GM18508 (cell line): ENCODE data around the gene C7orf57.
"Not testable (repeated sequence)": the region's sequence is repeated elsewhere in the genome, so short reads cannot be mapped to it uniquely, and the experiment has no call there.

Source experiments
- ATAC-seq: cut with Tn5 transposase; IDR thresholded peaks from one replicate; pipeline ENCODE4 v1.9.1; 2021; ENCODE audit warnings: moderate number of reproducible peaks; ENCODE audit not compliant: insufficient read depth, unreplicated experiment

The C7orf57 gene

DNA sequence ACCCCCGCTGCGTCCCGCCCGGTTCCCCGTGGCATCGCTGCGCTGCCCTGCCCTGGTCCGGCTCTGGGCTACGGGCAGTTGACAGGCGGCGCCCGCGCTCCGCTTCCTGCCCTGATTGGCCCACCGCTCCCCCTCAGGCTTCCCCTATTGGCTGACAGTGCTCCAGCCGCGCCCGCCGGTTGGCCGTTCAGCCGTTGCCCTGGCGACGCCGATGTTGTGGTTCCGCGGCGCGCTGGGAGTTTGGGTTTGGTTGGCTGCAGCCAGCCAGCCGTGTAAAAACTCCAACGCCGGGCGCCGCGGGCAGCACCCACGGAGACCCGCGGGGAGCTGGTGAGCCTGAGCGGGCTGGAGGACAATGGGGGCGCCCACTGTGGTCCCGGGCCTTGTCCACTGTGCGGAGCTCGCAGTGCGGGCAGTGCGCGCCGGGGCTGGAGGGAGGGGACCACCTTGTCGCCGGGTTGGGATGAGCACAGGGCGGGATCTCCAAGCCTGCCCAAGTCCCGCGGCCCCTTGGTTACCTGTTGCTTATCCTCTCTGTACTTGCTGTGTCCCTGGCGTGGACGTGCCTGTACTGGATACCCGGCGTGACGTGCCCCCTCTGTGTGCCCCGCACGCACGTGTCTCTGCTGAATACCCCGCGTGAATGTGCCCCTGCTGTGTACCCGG lies at the start of gene C7orf57:
C7orf57 (plus strand) TSS at position 243 of the 666 bp plus-strand sequence. CDS start 766 bp downstream, outside the sequence.
- peak; percentile 84 for ATAC-seq

DNA sequence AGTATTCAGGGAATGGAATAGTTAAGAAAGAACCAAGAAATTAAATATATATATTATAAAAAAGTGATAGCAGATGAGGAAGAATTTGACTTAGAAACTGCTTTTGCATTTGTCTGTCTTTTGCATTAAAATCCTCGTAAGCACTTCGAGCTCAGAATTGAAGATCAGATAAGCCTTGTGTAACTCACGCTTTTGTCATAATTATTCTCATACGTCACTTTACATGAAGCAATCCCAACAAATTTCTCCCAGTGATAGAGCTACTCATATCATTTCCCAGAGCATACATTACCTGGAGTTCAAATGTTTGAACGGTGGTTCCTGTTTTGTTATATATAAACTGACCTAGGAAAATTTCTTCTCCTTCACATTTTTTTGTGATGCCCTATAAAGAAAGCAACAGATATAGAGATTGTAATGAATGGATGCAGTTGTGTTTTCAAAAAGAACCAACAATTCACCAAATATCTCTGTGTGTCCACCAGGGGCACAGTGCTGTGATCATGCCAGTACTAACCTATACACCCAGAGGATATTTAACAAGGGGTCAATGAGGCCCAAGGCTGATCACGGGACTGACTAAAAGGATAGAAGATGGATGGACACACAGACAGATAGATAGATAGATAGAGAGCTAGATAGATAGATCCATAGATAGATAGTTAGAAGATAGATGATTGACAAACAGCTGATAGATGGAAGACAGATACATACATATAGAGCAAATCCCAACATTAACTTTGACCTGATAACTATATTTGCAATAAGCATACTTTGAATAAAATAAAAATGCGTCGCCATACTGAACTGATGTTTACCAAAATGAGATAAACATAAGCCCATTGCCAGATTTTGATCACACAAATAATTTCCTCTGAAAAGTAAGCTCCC lies 46.6 kb upstream of the C7orf57 start:
- no peak for ATAC-seq

DNA sequence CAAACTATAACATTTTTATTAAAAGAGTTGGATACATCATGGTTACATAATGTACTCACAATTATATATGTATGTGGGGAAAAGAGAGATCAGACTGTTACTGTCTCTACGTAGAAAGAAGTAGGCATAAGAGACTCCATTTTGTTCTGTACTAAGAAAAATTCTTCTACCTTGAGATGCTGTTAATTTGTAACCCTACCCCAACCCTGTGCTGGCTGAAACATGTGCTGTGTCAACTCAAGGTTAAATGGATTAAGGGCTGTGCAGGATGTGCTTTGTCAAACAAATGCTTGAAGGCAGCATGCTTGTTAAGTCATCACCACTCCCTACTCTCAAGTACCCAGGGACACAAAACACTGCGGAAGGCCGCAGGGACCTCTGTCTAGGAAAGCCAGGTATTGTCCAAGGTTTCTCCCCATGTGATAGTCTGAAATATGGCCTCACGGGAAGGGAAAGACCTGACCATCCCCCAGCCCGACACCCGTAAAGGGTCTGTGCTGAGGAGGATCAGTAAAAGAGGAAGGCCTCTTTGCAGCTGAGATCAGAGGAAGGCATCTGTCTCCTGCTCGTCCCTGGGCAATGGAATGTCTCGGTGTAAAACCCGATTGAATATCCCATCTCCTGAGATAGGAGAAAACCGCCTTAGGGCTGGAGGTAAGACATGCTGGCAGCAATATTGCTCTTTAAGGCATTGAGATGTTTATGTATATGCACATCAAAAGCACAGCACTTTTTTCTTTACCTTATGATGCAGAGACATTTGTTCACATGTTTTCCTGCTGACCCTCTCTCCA lies 45.5 kb upstream of the C7orf57 start:
- ATAC-seq = not testable (repeated sequence)

DNA sequence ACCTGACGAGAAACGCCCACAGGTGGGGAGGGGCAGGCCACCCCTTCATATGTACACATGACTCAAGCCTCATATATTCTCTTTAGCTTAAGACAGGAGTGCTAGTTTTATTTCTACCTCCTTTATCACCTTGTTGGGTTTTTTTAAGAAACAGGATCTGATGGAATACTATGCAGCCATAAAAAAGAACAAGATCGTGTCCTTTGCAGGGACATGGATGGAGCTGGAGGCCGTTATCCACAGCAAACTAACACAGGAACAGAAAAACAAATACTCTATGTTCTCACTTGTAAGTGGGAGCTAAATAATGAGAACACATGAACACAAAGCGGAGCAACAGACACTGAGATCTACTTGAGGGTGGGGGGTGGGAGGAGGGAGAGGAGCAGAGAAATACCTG lies 44.8 kb upstream of the C7orf57 start:
- no peak for ATAC-seq

DNA sequence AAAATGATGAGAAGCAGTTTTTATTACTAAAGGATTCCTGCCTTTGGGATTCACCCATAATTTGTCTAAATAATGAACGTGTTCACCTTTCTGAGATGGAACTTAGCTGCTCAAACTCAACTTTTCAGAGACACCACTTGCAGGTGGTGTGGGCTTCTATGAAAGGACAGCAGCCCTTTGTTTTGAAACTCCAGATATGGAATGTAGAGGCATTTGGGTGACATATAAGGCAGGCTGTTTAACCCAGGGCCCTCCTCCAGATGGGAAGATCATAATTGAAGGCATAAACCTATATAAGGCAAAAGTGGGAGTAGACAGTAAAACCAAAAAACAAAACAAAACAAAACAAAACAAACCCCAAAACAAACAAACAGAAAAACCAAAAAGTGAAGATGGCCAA lies 44.1 kb upstream of the C7orf57 start:
- no peak for ATAC-seq

DNA sequence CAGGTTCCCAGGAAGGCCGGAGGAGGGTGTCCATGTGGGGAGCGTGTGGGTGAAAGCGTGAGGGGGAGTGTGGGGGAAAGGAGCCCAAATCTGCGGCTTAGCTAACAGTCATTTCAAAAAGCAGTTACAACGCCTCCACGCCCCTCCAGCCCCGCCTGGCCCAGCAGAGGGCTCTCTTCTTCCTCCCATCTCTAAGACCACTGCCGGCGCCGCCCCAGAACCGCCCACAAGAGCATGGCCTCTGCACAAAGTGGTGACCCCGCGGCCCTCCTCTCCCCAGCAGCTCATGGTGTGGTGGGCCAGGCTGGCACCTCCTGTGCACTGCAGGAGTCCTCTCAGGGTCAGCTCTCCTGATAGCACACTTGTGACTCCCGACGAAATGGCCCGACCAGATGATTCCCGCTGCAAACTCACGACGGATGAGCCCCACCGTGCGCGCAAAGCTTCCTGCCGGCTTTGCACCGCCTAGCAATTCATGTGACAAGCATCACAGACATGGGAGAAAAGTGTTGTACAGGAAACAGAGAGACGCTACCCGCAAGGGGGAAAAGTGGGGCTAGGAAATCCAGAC lies 43.5 kb upstream of the C7orf57 start:
- peak; percentile 96 for ATAC-seq

DNA sequence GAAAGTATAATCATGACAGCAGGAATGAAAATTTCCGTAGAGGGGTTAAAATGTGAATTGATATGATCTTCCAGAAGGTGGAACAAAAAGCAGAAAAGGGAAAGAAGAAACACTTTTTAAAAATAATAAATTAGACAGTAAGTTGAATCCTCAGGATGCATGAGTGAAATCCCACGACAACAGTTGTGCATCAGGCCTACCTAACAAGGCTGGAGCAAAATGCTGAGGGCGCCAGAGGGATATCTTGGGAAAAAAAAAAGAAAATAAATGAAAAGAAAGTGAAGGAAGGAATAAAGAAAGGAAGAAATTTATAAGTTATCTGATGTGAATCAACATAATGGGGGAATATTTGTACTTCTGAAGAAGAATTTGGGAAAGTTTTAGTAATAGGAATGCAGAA lies 42.9 kb upstream of the C7orf57 start:
- ATAC-seq = no peak

DNA sequence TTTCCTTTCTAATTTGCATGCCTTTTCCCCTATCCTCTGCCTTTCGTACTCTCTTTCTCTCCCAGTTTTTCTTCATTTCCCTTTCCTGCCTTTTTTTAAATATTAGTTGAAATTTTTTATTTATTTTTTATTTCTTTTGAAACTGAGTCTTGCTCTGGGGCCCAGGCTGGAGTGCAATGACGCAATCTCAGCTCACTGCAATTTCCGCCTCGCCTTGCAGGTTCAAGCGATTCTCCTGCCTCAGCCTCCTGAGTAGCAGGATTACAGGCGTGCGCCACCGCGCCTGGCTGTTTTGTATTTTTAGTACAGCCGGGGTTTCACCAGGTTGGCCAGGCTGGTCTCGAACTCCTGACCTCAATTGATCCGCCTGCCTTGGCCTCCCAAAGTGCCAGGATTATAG lies 35.9 kb upstream of the C7orf57 start:
- ATAC-seq = no peak

DNA sequence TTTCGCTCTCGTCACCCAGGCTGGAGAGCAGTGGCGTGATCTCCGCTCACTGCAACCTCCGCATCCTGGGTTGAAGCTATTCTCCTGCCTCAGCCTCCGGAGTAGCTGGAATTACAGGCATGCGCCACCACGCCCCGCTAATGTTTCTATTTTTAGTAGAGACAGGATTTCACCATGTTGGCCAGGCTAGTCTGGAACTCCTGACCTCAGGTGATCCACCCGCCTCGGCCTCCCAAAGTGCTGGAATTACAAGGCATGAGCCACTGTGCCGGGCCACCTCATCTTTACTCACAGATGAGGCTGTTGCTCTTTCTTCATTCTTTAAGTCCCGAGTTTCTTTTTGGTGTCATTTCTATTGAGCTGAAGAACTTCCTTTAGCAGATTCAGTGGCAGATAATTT lies 35.2 kb upstream of the C7orf57 start:
- ATAC-seq = not testable (repeated sequence)

DNA sequence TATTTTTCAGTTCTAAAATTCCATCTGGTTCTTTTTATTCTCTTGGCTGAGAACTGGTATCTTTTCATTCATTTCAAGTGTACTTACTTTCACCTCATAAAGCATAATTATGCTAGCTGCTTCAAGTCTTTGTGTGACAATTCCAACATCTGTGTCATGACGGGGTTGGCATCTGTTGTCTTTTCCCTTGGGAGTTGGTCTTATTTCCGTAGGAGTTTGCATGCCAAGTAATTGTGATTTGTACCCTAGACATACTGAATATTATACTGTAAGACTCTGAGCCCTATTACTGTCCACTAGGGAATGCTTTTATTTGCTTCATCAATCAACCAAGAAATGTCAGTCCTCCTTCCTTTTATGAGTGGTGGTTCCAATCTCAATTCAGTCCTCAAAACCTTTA lies 31.3 kb upstream of the C7orf57 start:
- ATAC-seq = no peak

DNA sequence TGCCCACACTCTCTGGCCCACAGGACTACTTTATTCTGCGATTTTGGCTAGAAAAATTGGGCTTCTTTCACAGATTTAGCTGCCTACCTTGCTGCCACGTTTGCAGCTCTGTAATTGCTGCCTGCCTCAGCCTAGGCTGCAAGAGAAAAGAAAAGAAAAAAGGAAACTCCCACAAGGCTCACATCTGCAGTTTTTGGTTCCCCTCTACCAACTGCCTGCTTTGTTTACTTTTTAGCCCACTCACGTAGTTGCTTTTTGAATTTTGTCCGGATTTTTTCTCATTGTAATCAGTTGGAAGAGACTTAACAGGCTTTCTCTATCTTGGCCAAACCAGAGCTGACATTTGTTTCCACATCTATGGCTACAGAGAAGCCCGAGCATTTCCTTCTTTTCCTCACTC lies 30.7 kb upstream of the C7orf57 start:
- no peak for ATAC-seq

DNA sequence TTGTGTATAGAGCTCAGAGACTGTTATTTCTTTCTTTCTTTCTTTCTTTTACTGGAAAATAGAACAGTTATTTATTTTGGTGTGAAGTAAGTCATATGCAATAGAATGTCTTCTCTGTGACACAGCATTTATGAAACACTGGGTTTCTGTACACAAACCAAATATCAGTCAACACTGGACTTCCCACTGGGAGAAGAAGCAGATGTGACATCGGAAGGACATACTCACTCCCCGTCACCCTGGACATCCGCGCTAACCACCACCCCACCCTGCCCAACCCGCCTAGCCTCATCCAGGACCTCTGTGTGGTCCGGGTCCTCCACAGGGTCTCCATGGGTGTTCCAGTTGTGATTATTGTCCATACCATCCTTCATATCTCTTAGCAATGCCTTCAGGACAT lies 28.5 kb upstream of the C7orf57 start:
- ATAC-seq = no peak

DNA sequence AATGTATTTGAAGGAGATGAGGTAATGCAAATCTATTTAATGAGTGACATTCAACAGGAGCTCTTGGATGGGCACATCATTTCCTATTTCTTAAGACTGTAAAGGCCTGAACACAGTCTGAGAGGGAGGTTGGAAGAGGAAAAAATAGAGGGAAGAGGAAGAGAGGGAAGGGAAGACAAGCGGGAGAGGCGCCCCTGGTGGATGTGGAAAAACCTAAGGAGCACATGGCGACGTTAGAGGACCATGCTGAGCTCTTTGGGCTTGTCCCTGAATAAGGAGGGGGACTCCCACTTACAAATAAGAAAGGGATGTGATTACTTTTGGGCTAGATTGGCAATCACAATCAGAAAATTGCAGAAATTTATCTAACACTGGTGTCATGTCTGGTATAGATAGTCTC lies 26.1 kb upstream of the C7orf57 start:
- ATAC-seq = no peak

DNA sequence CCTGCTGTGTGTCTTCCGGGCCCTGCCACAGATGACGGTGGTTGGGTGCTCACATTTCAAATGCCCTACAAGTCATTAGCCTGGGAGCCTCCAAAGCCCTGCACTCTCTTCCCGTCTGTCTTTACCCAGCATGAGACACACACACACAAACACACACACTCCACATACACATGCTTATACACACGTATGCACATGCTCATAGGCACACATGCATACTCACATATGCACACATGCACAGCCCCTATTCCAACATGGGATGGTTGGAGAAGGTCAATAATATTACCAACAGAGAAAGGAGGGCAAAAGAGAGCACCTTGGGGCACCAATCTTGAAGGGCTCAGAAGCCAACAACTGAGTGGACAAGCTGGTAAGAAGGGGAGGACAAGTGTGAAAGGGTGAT lies 25.4 kb upstream of the C7orf57 start:
- ATAC-seq = no peak

DNA sequence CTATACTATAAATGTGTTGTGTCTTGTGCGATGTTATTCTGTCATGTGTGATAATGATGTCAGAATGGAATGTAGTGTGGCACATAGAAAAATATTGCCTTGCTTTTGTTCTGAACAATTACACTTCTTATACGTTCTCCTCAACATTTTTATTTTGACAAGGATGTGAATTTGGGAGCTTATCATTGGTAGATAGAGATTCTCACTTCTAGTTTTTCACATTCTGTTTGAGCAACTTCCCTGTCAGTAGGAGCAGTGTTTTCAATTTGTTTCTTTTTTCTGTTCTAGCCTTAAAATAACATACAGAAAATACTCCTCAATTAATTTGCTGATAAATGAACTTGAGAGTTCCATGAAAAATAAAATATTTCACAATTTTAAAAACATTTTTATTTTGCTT lies 24.0 kb upstream of the C7orf57 start:
- no peak for ATAC-seq

DNA sequence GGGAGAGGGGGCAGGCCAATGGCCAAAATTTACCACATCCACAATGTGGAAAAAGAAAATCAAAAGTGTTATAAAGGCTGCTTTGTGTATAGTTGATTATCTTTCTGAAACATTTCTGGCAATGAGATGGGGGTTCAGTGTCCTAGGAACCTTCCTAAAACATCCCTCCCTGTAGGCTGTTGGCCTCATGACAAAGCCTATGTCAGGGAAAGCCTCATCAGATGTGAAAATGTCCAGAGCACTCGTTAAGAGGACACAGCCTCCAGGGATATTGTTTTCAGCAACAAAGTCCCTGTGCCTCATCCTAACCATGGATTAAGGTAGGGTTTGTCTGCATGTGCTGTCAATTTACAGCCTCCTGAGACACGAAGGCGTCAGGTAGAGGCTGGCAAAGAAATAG lies 23.4 kb upstream of the C7orf57 start:
- ATAC-seq = no peak

DNA sequence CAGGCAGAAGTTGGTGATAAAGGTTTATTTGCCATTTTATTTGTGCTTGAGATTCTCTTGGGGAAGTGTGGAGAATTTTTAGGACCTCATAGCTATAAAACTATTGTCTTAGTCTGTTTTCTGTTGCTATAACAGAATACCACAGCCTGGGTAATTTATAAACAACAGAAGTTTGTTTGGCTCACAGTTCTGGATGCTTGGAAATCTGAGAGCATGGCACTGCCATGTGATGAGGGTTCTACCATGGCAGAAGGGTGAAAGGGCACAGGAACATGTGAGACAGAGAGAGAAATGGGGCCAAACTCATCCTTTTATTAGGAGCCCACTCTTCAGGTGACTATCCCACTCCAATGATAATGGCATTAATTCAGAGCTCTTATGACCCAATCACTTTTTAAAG lies 18.7 kb upstream of the C7orf57 start:
- no peak for ATAC-seq

DNA sequence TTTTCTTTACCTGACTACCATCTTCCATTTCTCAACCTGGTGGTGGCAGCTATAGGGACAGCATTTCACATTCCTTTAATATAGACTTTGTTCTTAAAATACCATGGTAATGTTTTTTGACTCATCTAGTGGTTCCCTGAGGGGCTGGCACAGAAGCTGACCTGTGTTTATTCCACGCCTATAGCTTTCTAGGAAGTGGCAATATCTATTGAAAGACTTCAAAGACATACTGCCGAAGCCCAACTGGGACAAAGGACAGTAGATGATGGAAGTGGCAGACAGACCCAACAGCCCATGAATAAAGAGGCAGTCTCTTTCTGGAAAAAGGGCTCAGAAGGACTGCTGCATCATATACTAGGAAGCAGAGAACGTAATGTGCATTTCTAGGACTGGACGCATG lies 17.7 kb upstream of the C7orf57 start:
- no peak for ATAC-seq

DNA sequence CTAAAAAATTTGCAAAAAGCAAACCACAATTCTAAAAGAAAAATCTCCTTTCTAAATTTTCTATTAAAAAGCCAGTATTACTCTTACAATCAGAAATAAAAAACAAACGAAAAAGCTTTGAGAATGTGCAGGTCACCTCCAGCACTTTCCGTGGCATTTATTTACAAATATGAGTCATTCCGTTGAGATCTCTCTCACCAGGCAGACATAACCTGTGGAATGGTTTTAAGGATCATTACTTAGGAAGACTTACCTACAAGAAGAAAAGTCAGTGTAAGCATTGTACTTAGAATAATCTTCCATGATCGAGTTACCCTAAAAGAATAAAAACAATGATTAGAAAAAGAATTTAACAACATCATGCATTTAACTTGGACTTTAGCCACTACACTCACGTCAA lies 9.7 kb upstream of the C7orf57 start:
- no peak for ATAC-seq

DNA sequence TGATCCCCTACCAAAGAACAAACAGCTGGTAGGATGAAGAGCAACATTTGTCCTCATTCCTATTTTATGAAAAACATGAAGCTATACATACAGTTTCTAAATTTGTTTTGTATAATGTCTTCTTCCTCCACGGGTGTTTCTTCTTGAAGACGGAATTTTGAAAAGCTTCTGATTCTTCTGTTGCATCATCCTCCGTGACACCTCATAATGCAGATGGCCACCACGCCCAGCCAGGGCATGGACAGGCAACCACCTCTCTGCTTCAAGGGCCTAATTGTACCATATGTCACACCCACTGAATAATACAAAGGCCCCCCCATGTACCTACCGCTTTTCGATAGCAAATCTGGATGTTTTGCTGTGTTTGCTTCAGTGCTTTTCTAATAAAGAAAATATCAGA lies 6.4 kb upstream of the C7orf57 start, which contains the start of gene SUN3:
SUN3 (minus strand) TSS at position 170 of the 400 bp plus-strand sequence; CDS start at position 1, 169 bp downstream.
- no peak for ATAC-seq
